Left hindlimb (tissue), 1 donor: ENCODE data around the gene LY9.
"Not testable (repeated sequence)": the region's sequence is repeated elsewhere in the genome, so short reads cannot be mapped to it uniquely, and the experiment has no call there.

Experiments
- DNase-seq: peaks from one replicate; pipeline ENCODE4 v3.0.0-alpha.2; 2018

LY9 gene

DNA sequence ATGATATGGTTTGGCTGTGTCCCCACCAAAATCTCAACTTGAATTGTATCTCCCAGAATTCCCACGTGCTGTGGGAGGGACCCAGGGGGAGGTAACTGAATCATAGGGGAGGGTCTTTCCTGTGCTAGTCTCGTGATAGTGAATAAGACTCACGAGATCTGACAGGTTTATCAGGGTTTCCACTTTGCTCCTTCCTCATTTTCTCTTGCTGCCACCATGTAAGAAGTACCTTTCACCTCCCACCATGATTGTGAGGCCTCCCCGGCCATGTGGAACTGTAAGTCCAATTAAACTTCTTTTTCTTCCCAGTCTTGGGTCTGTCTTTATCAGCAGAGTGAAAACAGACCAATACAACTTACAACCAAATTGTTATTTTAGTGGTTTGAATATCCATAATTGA is 71.7 kb downstream of the LY9 start:
- DNase-seq, result not testable (repeated sequence)

- no peak for DNase-seq
Observed at GRCh38 chr1:160868141-160868540, 72.2 kb downstream of the LY9 start.

- no peak for DNase-seq
Observed at GRCh38 chr1:160874935-160875334, 79.0 kb downstream of the LY9 start.

DNA sequence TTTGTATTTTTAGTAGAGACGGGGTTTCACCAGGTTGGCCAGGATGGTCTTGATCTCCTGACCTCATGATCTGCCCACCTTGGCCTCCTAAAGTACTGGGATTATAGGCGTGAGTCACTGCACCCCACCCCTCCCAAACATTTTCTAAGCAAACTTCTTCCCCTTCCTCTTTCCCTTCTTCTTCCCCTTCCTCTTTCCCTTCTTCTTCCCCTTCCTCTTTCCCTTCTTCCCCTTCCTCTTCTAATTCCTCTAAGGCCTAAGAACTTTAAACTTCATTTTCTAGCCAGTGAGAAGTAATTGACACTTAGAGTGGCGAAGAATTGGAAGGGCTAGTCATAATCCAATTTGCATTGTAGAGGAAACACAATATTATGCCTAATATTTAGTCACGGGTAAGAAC is 79.6 kb downstream of the LY9 start:
- not testable (repeated sequence) for DNase-seq

DNA sequence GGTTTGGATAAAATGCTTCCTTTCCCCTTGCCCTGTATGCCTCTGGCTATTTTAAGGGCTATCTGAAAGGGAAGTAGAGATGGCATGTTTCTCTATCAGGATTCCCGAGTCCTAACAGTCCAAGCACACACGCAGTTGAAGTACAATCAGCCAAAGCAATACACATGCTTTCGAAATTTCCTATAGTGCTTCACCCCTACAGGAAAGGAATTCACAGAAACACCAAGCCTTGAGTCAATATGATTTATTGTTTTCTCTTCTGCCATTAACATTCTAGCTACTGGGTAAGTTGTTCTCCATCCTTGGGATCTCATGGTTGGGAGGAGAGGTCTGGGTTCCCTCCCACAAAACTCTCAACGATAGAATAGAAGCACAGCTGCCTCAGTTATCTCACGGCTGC is 80.3 kb downstream of the LY9 start:
- no peak for DNase-seq

- DNase-seq, result no peak
Observed at GRCh38 chr1:160877221-160877620, 81.2 kb downstream of the LY9 start.
